Fibroblast of the conjunctiva (primary cell): ENCODE data around the gene SHISA5.

Experiments
- DNase-seq: peaks from one replicate; pipeline ENCODE4 v3.0.0-alpha.2; 2010; ENCODE audit warnings: low read depth

Gene SHISA5

DNA sequence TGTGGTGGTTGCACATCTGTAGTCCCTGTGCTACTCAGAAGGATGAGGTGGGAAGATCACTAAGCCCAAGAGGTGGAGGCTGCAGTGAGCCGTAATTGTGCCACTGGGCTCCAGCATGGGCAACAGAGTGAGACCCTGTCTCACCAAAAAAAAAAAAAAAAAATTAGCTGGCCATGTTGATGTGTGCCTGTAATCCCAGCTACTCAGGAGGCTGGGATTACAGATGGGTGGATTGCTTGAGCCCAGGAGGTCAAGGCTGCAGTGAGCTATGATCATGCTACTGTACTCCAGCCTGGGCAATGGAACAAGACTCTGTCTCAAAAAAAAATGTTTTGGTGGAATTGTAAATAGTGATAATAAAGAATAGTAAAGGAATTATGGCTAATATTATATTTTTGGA is 47.5 kb downstream of the SHISA5 start:
- DNase-seq: no peak

DNA sequence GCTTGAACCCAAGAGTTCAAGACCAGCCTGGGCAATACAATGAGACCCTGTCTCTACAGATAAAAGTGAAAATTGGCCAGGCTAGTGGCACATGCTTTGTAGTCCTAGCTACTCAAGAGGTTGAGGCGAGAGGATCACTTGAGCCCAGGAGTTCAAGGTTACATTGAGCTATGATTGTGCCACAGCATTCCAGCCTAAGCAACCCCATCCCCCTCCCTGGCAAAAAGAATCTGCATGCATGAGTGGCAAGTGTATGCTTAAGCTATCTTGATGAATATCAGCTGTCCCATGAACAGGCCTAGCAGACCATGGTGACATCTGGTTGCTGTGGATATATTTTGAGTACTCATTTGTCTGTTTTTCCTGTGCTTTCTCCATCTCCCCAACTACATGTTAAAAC is 52.7 kb downstream of the SHISA5 start:
- DNase-seq: no peak

DNA sequence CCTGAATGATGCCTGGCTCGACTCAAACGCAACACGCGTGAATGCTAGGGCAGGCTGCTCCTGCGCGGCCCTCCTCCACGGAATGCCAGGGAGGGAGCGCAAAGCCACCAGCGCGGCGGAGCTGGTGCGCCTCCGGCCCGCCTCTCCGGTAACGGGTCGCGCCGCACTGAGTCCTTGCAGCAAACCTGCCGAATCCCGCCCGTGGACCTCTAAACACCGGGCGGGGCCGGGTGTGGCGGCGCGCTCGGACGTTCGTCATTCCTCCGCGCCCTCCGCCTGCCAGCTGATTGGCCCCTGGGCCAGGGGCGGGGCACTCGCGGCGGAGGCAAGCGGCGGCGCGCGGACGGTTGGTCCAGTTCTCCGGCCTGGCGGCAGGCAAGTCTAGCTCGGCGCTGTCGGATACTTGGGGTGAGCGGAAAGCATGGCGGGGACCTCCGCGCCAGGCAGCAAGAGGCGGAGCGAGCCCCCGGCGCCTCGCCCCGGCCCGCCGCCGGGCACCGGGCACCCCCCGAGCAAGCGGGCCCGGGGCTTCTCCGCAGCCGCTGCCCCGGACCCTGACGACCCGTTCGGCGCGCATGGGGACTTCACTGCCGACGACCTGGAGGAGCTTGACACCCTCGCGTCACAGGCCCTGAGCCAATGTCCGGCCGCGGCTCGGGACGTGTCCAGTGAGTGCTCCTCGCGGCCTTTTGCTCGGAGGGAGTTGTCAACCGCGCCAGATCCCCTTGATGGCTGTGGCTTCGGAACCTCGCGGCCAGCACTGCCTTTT is 57.4 kb downstream of the SHISA5 start, which contains the start of gene ATRIP:
Gene ATRIP (plus strand): TSS at position 313 of the 769 bp plus-strand sequence. CDS start 109 bp downstream, at position 422.
- DNase-seq: peak; percentile 56

DNA sequence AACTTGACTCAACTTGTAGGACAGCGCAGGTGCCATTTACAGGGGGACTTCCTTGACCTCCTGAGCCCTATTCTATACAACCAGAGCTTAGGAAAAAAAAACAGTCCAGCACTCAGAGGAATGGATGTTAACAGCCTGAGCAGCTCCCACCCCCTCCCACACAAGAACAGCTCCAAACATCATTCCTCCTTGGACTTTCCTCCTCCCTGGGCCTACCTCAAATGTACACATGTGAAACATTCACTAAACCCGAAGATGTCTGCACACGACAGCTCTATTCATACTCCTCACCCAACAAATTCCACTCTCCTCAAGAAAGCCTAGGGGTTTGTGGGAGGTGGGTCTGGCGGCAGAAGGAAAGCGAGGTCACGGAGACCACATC is 57.9 kb downstream of the SHISA5 start:
- DNase-seq: no peak

- no peak for DNase-seq
Measured at GRCh38 chr3:48445277-48445882, 58.6 kb downstream of the SHISA5 start.

GRCh38 chr3:48441940-48442339 is 62.0 kb downstream of the SHISA5 start:
- no peak for DNase-seq

GRCh38 chr3:48440590-48440958 is 63.4 kb downstream of the SHISA5 start:
- DNase-seq: no peak

DNA sequence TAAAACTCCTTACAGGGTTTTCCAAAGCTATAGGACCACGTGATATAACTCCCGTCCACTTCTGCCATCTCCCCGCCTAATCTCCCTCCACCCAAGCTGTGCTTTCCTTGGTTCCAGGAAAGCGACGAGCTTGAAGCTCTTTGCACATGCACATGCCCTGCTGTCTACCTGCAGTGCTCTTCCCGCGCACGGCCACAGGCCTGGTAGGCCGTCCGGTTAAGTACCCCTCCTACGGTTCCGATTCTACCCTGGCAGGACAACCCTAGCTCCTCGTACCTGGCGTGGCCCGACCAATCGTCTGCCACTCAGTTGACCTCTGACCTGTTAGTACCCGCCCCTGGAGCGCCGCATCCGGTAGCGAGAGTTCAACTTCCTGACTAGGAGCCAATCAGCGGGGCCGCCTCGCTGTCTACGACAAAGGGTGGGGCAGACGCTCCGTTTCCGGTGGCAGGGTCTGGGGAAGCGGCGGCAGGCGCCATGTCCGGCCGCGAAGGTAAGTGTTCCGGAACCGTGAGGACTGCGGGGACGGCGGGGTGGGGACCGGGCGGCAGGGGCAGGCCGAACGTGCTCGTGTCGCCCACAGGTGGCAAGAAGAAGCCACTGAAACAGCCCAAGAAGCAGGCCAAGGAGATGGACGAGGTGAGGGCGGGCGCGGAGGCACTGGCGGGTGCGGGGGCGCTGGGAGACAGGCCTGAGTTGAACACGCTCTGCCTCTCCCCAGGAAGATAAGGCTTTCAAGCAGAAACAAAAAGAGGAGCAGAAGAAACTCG is 64.0 kb downstream of the SHISA5 start, which contains the start of the genes CCDC51 and TMA7:
Gene CCDC51 (minus strand): TSS at position 300 of the 770 bp plus-strand sequence. CDS start 4,991 bp downstream, outside the sequence.
Gene TMA7 (plus strand): TSS at position 438 of the 770 bp plus-strand sequence. CDS start 40 bp downstream, at position 478.
- DNase-seq: peak; percentile 90

GRCh38 chr3:48437812-48438211 is 66.2 kb downstream of the SHISA5 start:
- DNase-seq: no peak

DNA sequence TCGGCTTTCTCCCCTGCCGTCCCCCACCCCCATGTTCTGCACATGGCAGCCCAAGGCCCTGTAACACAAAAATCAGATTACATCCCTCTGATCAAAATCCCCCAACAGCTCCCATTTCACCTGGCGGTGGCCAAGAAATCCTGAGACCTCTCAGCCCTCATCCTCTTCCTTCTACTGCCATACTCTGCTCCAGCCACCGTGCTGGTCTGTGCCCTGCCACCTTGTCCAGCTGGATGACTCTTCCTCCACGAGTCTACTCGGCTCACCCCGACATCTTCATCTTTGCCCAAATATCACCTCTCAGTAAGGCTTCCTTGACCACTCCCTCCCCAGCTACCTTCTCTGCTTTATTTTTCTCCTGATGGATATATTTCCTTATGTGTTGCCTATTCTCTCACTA is 67.1 kb downstream of the SHISA5 start:
- no peak for DNase-seq

GRCh38 chr3:48436477-48436787 is 67.5 kb downstream of the SHISA5 start:
- DNase-seq: no peak

GRCh38 chr3:48435774-48436476 is 68.0 kb downstream of the SHISA5 start:
- DNase-seq: peak; percentile 74

DNA sequence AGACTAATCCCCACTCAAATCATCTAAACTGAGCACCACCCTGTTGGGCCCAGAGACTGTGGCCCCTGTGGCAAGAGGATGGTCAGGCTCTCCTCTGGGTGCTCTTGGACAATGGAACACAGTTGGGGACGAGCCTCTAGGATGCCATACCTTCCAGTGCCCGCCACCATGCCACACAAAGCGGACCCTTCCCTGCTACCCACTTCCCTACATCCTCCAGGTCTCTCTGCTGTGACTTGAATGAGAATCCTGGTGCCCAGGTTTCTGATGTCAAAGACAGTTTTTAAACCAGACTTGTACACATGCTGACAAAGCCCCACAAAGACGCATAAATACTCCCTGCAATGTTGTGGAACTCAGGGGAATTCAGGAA is 68.8 kb downstream of the SHISA5 start:
- DNase-seq: no peak

DNA sequence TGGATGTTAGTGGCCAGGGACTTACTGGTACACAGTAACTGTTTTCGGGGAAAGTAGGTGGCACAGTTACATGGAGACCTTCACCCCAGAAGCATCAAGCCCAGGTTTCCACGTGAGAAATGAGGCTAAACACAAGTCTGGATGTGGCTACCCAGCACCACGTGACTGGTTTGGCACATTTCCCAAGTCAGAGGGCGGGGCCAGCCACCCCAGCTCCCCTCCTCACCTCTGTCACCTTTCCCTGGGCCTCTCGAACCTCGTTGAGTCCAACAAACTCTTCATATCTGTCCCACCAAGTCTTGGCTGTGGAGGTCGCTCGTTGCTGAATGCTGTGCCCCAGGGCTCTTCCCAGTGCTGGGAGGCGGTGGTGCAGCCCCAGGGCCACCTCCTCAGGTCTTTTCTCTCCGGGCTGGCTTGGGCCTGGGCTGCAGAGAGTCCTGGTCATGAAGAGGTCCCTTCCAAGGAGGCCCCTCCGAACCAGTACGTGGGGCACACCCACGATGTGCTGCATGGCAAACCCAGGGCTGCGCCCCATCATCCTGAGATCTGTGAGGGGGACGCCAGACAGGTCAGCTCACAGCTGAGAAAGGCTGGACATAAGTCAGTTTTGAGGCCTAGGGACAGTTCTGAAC is 69.3 kb downstream of the SHISA5 start:
- no peak for DNase-seq

DNA sequence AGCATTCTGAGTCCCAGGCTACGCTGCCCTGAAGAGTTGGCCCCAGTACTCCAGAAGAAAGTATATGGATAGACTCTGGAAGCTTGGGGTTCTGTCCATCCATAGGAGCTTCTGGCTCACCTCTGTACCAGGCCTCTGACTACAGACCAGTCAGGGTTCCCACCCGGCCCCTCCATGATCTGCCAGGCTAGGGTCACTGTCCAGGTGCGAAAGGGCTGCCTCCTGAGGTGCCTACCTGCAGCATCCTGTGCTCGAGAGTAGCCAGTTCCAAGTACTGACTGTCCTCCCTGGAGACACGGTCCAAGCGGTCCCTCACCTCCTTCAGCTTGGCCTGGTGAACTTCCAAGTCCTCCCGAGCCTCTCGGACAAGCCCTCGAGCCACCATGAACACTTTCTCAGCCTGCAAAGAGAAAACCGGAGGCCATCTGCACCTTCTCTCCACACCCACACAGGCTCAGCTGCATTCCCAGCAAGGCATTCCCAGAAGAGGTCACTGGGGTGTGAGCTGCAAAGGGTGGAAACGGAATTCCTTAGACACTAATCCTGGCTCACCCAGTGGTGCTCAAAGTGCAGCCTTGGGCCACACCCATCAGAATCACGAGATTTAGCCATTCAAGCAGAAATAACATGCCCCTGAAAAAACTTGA is 70.4 kb downstream of the SHISA5 start:
- DNase-seq: no peak

GRCh38 chr3:48432411-48433371 is 71.3 kb downstream of the SHISA5 start:
- DNase-seq: no peak

DNA sequence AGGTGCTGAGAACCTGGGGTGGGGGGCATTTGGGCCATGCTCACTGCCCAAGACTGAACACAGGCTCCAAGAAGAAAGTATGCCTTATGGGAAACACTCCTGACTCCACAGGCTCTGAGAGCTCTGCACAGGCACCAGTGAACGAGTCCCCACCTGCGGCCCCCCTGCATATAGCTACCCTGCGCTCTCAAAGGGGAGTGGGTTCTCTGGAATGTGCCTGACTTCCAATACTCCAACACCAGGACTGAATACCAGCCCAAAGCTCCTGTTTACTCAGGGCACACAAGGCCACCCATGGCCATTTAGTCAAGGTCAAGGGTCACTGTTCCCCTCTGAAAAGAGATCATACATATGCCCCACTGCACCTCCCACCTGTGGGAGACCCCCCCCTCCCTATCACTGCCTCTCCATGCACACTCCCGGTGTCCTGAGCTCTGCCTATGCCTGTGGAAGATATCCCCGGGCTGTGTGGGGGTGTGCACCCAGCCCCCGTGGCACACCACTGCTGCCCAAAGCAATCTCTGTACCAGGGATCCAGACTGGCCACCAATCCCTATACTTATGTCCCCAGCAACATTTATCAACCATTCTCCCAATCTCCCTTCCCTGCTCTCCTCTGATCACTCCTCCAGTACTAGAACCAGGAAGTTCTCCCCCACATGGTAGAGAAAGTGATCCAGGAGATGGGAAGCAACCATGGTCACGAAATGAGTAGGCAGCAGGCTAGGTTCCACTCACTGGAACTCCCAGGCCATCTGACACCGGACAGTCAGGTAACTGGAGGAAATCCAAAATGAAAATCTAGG is 72.5 kb downstream of the SHISA5 start:
- no peak for DNase-seq

GRCh38 chr3:48430708-48431101 is 73.3 kb downstream of the SHISA5 start:
- no peak for DNase-seq
